Posterior cingulate gyrus (tissue), 11 donors: ENCODE measurements around the gene NXNL2.

ENCODE experiments used
- DNase-seq, 10 donors: peaks; one replicate each; pipeline versions ENCODE4 v3.0.0 to v3.0.0-alpha.2; 2020 to 2021; ENCODE audit warnings: mixed read lengths in 3 of 10
- intact Hi-C: fragments of 100-400 bp; cut with DNase I; formaldehyde crosslinking; loops from one replicate; pipeline ENCODE4 v1.15.1; 2023

NXNL2 gene

DNA sequence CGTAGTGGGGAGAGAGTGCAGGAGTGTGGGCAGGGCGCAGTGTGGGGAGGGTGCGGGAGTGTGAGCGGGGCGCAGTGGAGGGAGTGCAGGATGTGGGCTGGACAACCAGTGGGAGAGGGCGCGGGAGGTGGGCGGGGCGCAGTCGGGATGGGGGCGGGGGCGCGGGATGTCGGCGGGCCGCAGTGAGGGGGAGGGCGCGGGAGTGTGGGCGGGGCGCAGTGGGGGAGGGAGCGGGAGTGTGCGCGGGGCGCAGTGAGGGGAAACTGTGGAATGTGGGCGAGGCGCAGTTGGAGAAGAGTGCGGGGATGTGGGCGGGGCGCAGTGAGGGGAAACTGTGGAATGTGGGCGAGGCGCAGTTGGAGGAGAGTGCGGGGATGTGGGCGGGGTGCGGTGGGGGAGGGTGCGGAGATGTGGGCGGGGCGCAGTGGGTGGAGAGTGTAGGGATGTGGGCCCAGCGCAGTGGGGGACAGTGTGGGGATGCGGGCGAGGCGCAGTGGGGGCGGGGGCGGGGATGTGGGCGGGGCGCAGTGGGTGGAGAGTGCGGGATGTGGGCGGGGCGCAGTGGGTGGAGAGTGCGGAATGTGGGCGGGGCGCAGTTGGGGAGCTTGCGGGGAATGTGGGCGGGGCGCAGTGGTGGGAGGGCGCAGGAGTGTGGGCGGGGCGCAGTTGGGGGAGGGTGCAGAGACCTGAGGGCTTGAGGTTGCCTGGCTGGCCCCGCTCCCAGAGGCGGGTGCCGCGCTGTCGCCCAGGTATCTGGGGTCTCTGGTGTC is at the start of gene NXNL2:
Gene NXNL2 (plus strand): TSS at position 723 of the 770 bp plus-strand sequence. CDS start 257 bp downstream, outside the sequence.
- intact Hi-C loops: no loop called here
- peak in 6 of 10 donors; percentile 26 to 89 (median 42) for DNase-seq

- intact Hi-C loops: no loop called here
- no peak for DNase-seq
Observed at GRCh38 chr9:88488166-88488565, 46.8 kb upstream of the NXNL2 start.

DNA sequence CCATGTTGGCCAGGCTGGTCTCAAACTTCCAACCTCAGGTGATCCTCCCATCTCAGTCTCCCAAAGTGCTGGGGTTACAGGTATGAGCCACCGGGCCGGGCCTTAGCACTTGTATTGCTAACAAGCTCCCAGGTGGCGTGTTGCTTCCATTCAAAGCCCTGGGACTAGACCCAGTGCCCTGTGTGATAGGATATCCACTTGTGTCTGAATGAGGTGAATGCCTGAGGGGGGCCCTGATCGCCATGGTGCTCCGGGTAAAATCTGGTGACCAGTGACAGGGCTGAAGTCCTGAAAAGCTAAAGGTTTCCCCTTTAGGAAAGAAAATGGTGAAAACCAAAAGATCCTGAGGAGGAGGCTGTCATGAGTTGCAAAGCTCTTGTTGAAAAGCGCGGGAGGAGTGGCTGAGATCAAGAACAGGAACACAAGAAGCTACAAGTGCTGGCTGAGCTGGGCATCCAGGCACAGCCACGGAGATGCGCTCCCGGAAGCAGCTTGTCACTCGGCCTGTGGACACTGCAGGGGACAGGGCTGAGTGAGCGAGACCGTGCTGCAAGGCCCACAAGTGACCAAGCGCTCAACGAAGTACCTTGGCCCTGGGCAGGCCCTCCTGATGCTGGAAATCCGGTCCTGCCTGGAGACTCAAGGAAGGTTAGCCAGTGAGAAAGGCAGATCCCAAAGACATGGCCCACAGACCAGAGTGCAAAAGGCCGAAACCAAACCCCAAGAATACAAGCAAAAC is 39.8 kb upstream of the NXNL2 start:
- peak in 1 of 10 donors; percentile 39 for DNase-seq
- intact Hi-C loops: no loop called here

GRCh38 chr9:88497224-88497623 is 37.8 kb upstream of the NXNL2 start:
- no peak for DNase-seq
- intact Hi-C loops: no loop called here

GRCh38 chr9:88498880-88499279 is 36.1 kb upstream of the NXNL2 start:
- intact Hi-C loops: no loop called here
- DNase-seq: no peak

- intact Hi-C loops: no loop called here
- DNase-seq: no peak
Observed at GRCh38 chr9:88501086-88501485, 33.9 kb upstream of the NXNL2 start.

DNA sequence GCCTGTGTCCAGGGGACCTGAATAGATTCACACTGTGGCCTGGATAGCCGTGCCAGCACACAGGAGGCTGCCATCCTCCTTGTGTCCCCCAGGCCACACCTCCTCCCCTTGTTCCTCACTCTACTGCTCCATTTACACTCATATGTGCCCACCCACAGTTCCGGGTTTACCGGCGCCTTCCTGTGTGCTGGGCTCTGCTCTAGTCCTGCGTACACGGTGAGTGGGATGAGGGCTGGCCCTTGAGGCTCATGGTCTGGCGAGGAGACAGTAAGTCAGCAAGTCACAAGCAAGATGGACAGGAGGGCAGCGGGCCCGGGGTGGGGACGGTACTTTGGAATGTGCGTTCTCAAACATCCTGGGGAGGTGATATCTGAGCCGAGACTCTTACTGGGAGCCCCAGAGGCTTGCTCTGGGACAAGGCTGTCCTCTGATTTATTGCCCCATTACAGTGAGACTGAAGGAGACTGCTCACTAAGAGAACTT is 32.4 kb upstream of the NXNL2 start:
- intact Hi-C loops: no loop called here
- DNase-seq: no peak

DNA sequence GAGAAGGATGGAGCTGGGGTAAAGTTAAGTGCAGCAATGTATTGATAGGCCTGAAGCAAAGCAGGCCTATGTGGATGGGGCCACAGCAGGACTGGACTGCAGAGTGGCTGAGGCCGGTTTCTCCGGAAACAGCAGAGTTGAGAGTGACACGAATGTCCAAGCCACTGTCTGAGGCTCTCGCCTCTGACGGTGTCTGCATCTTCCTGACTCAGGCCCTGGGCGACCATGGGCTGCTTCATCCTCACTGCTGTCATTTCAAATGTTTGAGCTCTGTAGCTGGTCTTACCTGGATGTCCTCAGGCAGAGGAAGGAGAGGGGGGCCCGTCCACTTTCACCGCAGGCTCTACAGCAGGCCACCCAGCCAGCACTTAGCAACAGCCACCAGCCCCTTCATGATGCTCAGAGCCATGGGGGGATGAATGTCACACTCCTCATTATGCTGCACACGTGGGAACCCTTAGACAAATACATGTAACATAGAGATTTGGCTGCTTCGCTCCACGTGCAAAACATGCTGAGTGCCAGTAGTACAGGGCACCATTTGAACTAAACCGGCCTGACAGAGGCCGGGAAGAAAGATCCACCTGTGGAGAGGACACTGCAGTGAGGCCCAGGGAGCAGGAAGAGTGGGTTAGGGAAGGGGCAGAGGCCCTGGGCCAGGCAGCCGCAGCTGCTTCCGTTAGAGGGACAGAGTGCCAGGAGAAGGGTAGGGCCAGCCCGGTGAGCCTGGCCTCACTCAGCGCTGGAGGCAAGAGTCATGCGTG is 31.7 kb upstream of the NXNL2 start:
- peak in 1 of 10 donors; percentile 79 for DNase-seq
- intact Hi-C loops: no loop called here

GRCh38 chr9:88503845-88504764 is 30.9 kb upstream of the NXNL2 start:
- no peak for DNase-seq
- intact Hi-C loops: no loop called here

GRCh38 chr9:88508326-88508725 is 26.7 kb upstream of the NXNL2 start:
- intact Hi-C loops: no loop called here

GRCh38 chr9:88511906-88512305 is 23.1 kb upstream of the NXNL2 start:
- DNase-seq: no peak
- intact Hi-C loops: no loop called here

More at GRCh38 chr9:88508326-88508725, 26.7 kb upstream of the NXNL2 start:
- DNase-seq: no peak

DNA sequence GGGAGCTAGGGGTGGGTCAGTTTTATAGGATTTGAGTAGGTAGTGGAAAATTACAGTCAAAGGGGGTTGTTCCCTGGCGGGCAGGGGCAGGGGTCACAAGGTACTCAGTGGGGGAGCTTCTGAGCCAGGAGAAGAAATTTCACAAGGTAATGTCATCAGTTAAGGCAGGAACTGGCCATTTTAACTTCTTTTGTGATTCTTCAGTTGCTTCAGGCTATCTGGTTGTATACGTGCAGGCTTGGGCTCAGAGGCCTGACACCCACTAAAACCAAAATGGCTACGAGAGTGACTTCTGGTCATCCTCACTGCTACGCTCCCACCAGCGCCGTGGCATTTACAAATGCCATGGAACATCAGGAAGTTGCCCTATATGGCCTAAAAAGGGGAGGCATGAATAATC is 20.7 kb upstream of the NXNL2 start:
- intact Hi-C loops: no loop called here
- no peak for DNase-seq

DNA sequence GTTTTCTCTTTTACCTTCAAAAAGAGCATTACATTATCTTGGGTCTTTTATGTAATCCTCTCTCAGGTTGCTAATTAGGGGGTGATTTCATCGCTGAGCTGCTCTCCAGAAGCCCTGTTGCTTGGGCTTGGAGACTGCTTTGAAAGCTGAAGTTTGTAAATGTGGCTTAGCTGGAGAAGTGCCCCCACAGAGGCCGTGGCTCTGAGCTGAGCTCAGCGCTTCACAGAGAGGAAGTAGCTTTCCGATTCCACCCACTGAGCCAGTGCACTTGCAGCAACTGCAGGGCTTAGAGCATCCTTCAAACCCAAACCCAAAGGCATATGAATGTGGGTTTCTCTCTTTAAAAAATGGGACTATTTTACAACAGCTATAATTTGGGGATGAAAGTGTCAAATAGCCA is 13.7 kb upstream of the NXNL2 start:
- peak in 1 of 10 donors; percentile 60 for DNase-seq
- intact Hi-C loops: loop anchor here (5.0 kb wide), 1 partner anchor 49 kb away; no protein-coding TSS in a partner anchor

DNA sequence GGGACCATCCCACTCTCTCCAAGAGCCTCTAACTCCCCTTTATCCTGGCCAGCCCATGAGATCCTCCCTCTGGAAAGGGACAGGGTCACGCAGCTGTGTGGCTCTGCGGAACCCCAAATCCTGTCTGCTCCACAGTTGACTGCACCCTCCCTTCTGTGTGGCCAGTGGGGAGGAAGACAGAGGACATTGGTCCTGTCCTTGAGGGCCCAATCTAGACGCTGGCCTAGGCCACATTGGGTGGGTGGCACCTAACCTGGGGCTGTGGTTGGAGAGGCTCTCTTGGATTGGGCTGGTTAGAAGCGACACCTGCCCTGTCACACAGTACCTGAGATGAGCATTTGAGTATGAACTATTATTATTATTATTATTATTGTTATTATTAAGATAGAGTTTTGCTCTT is 12.6 kb upstream of the NXNL2 start:
- intact Hi-C loops: loop anchor here (5.0 kb wide), 1 partner anchor 50 kb away; no protein-coding TSS in a partner anchor

DNA sequence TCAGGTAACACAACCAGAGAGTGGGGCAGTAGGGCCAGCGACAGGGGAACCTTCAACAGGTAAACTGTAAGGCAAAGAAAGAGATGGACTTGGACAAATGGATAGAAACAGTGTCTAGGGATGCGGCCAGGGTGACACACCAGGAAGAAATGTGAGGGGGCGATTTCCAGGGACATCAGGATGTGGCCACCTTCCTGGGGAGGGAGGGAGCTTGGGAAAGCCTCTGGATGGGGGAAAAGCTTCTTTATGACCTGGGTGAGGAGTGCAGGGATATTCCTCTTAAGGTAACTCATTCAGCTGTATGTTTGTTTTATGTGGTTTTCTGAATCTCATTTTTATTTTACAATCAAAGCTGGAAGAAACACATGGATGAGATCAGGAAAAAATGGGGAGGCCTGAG is 11.9 kb upstream of the NXNL2 start:
- intact Hi-C loops: loop anchor here (5.0 kb wide), 1 partner anchor 51 kb away; no protein-coding TSS in a partner anchor
- DNase-seq: peak in 1 of 10 donors; percentile 13

More for the DNA sequence above, 12.6 kb upstream of the NXNL2 start:
- DNase-seq: peak in 1 of 10 donors; percentile 60

GRCh38 chr9:88524911-88525310 is 10.1 kb upstream of the NXNL2 start:
- intact Hi-C loops: loop anchor here (5.0 kb wide), 1 partner anchor 53 kb away; no protein-coding TSS in a partner anchor
- no peak for DNase-seq

- intact Hi-C loops: no loop called here
- no peak for DNase-seq
Observed at GRCh38 chr9:88527618-88528017, 7.4 kb upstream of the NXNL2 start.

DNA sequence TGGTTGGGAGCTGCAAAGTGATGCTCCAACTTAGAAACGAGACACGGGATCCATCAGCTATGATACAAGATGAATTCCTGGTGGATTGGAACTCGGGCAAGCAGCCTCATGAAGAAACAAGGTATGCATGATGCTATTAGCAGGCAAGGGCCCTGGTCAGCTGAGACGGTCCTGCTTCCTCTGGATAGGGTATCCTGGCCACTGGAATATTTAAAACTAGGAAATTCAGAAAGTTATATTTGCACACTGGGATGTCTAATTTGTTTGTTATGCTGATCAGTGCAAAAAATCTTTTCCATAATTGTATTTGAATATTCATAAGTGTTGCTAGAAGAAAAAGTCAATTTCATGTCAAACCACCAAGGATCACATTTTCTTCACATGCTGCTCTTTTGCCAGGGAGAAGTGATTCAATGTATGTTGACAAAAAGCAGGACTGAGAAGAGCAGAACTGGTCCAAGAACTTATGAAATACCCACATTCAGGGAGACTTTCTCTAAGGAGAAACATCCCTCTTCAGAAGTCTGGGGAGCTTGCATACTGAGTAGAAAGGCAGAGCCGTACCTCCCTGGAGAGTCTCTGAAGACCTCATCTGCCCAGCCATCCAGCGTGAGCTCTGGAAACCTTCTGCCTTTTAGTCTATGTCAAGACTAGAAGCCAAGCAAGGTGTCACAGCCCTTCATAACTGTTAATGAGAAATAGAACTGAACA is 6.7 kb upstream of the NXNL2 start:
- DNase-seq: no peak
- intact Hi-C loops: no loop called here

GRCh38 chr9:88529496-88529895 is 5.5 kb upstream of the NXNL2 start:
- no peak for DNase-seq
- intact Hi-C loops: no loop called here
